HUES6 (cell line): ENCODE measurements around the gene ZNF652.
A peak's percentile ranks its signal among the peaks of the same experiment; 100 is the strongest.

Source experiments
- H3K27ac ChIP-seq: 2 replicates; pipeline ENCODE4 v1.7.0; 2013; ENCODE audit warnings: low read depth, mild to moderate bottlenecking, low read length, inconsistent platforms
- H3K27me3 ChIP-seq: 2 replicates; pipeline ENCODE4 v1.6.1; 2013; ENCODE audit warnings: low read length; ENCODE audit not compliant: control insufficient read depth, insufficient read depth
- H3K36me3 ChIP-seq: 2 replicates; pipeline ENCODE4 v1.6.1; 2013; ENCODE audit warnings: low read length; ENCODE audit not compliant: control insufficient read depth, insufficient read depth
- H3K4me1 ChIP-seq: 2 replicates; pipeline ENCODE4 v1.6.1; 2013; ENCODE audit warnings: low read length; ENCODE audit not compliant: control insufficient read depth, insufficient read depth
- H3K4me3 ChIP-seq: 2 replicates; pipeline ENCODE4 v1.5.1; 2013; ENCODE audit warnings: low read depth, low read length
- H3K9ac ChIP-seq: one replicate; pipeline ENCODE4 v1.6.1; 2013; ENCODE audit warnings: mild to moderate bottlenecking, low read length
- H3K9me3 ChIP-seq: 2 replicates; pipeline ENCODE4 v1.6.1; 2013; ENCODE audit warnings: low read depth, low read length; ENCODE audit not compliant: control insufficient read depth, insufficient read depth

ZNF652 gene

DNA sequence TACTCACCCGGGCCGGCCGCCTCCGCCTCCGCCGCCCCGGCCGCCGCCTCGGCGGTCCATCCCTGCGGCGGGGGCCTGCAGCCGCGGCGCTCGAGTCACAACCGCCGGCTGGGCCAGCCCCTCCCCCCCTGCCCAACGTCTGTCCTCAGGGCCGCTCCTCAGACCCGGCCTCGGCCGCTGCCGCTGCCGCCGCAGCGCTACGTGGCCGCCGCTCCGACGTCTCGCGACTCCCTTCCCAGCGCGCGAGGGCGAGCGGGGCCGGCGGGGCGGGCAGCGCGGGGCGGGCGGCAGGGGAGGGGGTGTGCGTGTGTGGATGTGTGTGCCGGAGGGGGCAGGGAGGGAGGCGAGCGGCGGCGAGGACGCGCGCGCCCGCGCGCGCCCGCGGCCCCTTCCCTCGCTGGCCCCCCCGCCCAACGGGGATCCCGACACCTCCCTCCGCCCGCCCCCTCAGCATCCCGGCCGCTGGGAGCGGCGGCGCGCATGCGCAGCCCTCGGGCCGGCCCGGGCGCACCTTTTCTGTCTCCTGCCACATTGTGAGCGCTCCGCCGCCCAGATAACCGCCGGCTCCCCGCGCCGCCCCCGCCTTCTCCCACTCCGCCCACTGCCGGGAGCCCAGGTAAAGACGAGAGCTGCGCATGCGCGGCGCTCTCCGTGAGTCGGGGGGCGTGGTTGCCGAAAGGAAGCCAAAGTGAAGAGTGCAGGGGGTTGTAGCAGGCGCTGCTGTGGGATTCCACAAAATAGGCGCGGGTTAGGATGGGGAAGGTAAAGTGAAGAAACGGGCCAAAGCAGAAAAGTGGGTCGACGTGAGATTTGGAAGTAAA is at the start of gene ZNF652:
Gene ZNF652 (minus strand): TSS at position 349 of the 821 bp plus-strand sequence. CDS start 44,525 bp downstream, outside the sequence.
- H3K27ac ChIP-seq, result peak within 1 kb of the TSS; percentile 76
- peaks cover 26% of the 10 kb centered on the region for H3K4me1 ChIP-seq
- H3K4me3 ChIP-seq, result peak within 1 kb of the TSS; percentile 85

DNA sequence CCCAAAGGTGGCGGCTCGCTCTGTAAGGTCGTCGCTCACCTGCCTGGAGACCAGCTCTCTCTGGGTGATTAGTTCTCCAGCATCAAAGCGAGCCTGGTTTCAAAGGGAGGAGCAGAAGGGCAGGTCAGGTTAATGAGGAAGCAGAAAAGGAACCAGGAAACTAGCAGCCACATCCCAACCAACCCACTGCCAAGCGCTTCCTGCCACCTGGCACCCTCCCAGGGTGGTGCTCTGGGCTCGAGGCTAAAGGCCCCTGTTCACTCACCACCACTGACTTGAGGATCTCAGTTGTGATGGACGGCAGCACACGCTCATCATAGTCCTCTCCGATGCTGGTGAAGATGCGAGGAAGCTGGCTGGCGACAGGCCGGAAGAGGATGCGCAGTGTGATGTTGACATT is 47.0 kb upstream of the ZNF652 start:
- Histone ChIP-seq H3K9ac (no peak overlapping the region), H3K4me1 (peaks cover 4% of the 10 kb centered on the region; the same call in 1 of the 2 replicates), H3K36me3 (peaks cover 87% of the 10 kb centered on the region), H3K27me3 (no peaks in the 10 kb centered on the region), H3K4me3 (no peak overlapping the region), H3K27ac (no peak overlapping the region), H3K9me3 (no peaks in the 10 kb centered on the region)

More for the DNA sequence above, at the start of gene ZNF652:
- no peaks in the 10 kb centered on the region for H3K36me3 ChIP-seq
- no peaks in the 10 kb centered on the region for H3K27me3 ChIP-seq
- no peaks in the 10 kb centered on the region for H3K9me3 ChIP-seq
- H3K9ac ChIP-seq, result peak within 1 kb of the TSS; percentile 92

DNA sequence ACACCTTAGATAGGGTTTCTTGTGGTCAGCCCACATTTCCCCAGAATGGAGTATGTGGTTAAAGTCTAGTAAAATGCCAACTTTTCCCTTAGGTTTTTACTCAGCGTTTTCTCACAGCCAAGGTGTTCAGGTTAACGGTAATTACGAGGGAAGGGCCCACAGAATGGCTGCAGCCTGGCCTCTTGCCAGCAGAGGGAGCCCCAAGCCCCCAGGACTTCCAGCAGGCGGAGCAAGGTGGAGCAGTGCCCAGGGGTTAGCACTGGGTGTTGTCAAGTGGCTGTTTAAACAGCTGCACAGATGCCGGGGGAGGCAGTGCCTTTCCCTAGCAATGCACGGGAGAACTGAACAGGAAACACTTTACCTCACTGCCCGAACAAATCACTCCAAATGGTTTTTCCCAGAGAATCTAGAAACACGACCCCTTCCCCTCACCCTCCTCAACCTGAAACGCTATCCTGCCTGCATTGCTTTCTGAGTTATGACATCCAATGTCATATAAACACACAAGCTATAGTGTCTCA is 46.0 kb upstream of the ZNF652 start:
- Histone ChIP-seq H3K27me3 (no peaks in the 10 kb centered on the region), H3K4me1 (no peaks in the 10 kb centered on the region), H3K27ac (no peak overlapping the region), H3K4me3 (no peak overlapping the region), H3K9ac (no peak overlapping the region), H3K36me3 (peaks cover 94% of the 10 kb centered on the region), H3K9me3 (no peaks in the 10 kb centered on the region)

DNA sequence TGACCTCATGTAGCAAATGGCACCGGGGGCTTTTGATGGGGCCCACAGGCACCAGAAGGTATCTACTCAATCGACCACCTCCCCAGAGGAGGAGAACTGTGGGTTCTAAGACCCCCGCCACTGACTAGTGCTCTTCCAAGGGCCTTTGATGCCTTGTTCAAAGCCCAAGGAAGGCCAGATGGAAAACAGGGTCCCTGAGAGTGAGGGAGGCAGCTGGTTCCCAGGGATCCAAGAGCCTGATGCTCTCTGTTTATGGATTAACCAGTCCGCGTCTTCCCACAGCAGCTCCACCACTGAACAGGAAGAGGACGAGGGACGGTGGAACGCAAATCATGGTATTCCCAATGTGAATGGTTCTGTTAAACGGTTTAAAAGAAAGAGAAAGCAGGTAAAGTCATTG is 45.0 kb upstream of the ZNF652 start:
- Histone ChIP-seq H3K9me3 (no peaks in the 10 kb centered on the region), H3K4me3 (no peak overlapping the region), H3K36me3 (peaks cover 94% of the 10 kb centered on the region), H3K4me1 (no peaks in the 10 kb centered on the region), H3K9ac (no peak overlapping the region), H3K27ac (no peak overlapping the region), H3K27me3 (no peaks in the 10 kb centered on the region)

DNA sequence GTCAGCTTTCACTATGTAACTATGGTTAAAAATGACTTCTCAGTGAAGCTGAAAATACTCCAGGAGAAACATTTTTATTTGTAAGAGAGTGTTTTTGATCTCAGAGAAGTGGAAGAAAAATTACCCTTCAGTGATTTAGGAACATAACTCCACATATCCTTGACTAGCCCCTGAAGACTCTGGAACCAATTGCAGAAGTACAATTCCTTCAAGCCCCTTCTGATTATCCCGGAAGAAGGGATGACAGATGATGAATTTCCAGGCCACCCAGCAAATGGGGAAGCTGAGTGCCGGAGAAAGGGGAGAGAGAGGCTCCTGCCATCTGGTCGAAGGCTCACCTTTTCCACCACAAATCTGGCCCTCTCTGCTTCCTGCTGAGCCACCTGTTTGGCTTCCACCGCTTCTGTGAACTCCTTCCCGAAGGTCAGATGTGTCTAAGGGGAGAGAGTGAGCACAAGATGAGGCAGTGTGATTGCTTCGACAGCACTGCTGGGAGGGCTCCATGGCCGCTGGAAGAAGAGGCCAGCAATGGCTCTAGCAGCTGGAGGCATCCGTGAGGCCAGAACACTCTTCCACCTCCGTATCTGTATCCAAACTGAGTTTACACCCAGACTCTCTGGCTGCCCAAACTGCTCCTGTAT is 44.5 kb upstream of the ZNF652 start:
- peaks cover 94% of the 10 kb centered on the region for H3K36me3 ChIP-seq

DNA sequence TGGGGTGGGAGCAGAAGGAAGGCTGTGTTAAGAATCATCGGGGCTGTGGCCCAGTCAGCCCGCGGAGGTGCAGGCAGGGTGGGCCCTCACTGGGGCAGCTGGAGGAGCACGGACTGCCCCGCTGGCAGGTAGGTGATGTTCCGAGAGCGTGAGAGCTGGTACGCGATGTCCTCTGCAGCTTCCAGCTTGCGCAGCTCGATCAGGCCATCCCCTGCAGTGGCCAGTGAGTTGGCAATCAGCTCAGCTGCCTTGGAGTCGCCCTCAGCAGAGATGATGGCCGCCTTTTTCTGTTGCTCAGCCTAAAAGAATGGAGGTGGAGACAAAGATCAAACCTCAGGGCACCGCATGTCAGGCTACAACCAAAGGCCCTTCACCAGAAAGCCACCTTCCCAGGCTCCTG is 42.9 kb upstream of the ZNF652 start:
- Histone ChIP-seq H3K27ac (no peak overlapping the region), H3K4me1 (no peaks in the 10 kb centered on the region), H3K9me3 (no peaks in the 10 kb centered on the region), H3K36me3 (peaks cover 79% of the 10 kb centered on the region), H3K9ac (no peak overlapping the region), H3K27me3 (no peaks in the 10 kb centered on the region), H3K4me3 (no peak overlapping the region)

More for the DNA sequence above, 44.5 kb upstream of the ZNF652 start:
- no peak overlapping the region for H3K27ac ChIP-seq
- no peaks in the 10 kb centered on the region for H3K9me3 ChIP-seq
- no peaks in the 10 kb centered on the region for H3K27me3 ChIP-seq
- H3K4me3 ChIP-seq, result no peak overlapping the region
- H3K9ac ChIP-seq, result no peak overlapping the region
- H3K4me1 ChIP-seq, result no peaks in the 10 kb centered on the region

DNA sequence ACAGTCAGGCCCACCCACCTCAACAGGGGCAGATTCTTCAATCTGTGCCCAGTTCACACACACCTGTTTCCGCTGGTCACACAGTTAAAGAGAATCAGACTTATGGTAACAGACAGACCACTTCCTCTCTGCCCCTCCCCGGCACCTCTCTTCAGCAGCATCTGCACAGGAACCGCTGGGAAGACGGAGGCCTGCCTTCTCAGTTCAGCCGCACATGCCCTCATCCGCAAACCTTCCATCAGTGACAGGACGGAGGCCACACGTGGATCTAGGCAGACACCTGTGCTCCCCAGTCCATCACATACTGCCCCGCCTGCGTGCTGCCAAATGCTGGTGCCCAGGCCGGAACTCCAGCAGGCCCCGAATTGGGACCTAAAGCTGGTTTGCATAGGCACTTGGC is 42.3 kb upstream of the ZNF652 start:
- no peaks in the 10 kb centered on the region for H3K27me3 ChIP-seq
- H3K9me3 ChIP-seq, result no peaks in the 10 kb centered on the region
- no peak overlapping the region for H3K4me3 ChIP-seq
- no peak overlapping the region for H3K9ac ChIP-seq
- H3K36me3 ChIP-seq, result peaks cover 75% of the 10 kb centered on the region
- no peak overlapping the region for H3K27ac ChIP-seq
- H3K4me1 ChIP-seq, result no peaks in the 10 kb centered on the region

DNA sequence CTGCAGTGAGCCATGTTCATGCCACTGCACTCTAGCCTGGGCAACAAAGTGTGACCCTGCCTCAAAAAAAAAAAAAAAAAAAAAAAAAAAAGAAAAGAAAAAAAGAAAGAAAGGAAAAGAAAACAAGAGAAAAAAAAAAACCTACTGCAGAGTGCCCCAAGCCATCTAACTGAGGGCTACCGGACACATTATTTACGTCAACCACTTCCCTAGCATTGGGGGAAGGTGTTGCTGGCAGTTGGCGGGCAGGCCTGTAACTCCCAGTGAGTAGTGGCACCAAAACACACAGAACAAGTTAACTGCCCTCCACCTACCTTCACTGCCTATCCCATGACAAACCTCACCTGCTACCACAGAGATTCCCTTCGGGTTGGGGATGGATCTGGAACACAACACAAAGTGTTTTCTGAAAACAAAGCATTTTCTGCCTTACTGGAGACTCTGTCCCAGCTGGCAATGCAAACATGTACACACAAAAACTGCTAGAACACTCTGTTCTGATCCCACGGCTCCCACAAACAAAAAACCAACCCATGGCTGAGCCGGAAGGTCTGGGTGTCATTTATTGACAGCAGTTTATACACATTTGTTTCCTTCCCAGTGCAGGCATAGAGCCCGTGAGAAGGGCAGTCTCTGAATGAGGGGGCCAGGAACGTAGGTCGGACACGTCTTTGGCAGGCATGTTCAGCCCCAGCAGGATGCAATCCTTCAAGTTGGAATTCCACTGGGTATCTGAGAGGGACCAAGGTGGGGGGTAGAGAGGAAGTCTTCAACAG is 41.7 kb upstream of the ZNF652 start:
- H3K4me1 ChIP-seq, result no peaks in the 10 kb centered on the region
- H3K9ac ChIP-seq, result no peak overlapping the region
- H3K4me3 ChIP-seq, result no peak overlapping the region
- H3K36me3 ChIP-seq, result peaks cover 68% of the 10 kb centered on the region
- no peak overlapping the region for H3K27ac ChIP-seq
- H3K9me3 ChIP-seq, result no peaks in the 10 kb centered on the region
- no peaks in the 10 kb centered on the region for H3K27me3 ChIP-seq

DNA sequence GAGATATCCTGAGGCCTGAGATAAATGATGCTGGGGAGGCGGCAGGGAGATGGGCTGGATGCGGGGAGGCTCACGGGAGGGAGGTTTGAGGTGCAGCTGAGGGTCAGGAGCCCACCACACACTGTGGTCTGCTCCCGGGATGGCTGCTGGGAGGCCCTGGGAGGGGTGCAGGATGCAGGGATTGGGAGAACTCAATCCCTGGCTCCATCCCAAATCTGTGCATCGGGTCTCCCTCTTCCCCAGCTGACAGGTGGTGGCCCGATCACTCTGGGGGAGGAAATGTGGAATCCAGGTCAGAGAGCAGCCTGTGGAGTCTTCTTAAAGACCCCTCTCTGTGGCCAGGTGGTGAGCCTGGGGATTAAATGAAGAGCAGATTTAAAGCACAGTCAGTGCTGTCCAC is 40.7 kb upstream of the ZNF652 start:
- H3K4me3 ChIP-seq, result no peak overlapping the region
- no peaks in the 10 kb centered on the region for H3K9me3 ChIP-seq
- no peaks in the 10 kb centered on the region for H3K4me1 ChIP-seq
- H3K27me3 ChIP-seq, result no peaks in the 10 kb centered on the region
- H3K9ac ChIP-seq, result no peak overlapping the region
- H3K36me3 ChIP-seq, result peaks cover 60% of the 10 kb centered on the region
- H3K27ac ChIP-seq, result no peak overlapping the region

DNA sequence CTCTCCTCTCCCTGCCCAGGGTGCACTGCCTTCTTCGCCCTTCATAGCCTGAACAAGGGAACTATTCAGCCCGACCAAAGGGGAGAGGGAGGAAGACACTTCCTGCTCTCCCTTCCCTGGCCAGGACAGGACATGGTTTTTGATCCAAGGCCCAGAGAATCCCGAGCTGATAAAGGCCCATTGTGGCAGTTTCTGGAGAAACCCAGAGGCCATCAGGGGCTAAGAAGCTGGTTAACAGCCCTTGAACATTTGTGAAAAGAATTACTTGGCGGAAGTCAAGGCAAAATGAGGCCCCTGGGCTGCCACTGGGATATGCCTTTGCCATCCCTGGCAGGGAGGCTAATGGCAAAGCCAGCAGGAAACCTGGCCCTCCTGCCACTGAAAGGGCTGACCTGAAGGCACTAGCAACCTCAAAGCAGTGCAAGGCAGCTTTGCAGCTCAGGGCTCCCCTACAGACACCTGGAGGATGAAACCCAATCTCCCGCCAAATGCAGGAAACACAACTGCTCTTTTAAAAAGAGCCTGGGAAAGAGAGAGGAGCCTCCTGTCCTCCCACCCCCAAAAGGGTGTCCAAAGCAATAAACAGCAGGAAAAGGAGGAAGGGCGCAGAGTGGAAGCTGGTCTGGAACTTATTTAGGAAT is 40.0 kb upstream of the ZNF652 start:
- no peaks in the 10 kb centered on the region for H3K27me3 ChIP-seq
- H3K4me3 ChIP-seq, result no peak overlapping the region
- no peak overlapping the region for H3K9ac ChIP-seq
- no peaks in the 10 kb centered on the region for H3K4me1 ChIP-seq
- no peaks in the 10 kb centered on the region for H3K9me3 ChIP-seq
- H3K36me3 ChIP-seq, result peaks cover 54% of the 10 kb centered on the region
- H3K27ac ChIP-seq, result 0 out of 2 replicates have a peak overlapping the region, but pooled peaks have one; percentile 26
